Keratinocyte (primary cell): ENCODE results near the gene CFAP298. TPM values are rescaled to one million over a fixed set of nuclear protein-coding genes. Genes with fewer than 3 reads are reported as not detected.

Experiments
- DNase-seq: peaks from one replicate; pipeline ENCODE4 v3.0.0-alpha.2; 2011; ENCODE audit warnings: low read depth, missing footprints, low spot score
- FAIRE-seq: peaks from 2 replicates; lab custom pipeline; 2011; peaks lifted over from hg19 to GRCh38; lab: Jason Lieb, UNC
- H2AFZ ChIP-seq: 2 replicates; pipeline ENCODE4 v1.6.0; 2012; ENCODE audit warnings: low read length, control low read depth, inconsistent platforms; ENCODE audit not compliant: control insufficient read depth
- H3K27ac ChIP-seq: 2 replicates; pipeline ENCODE4 v1.5.1; 2011; ENCODE audit warnings: low read length; ENCODE audit not compliant: control insufficient read depth, insufficient read depth
- H3K27me3 ChIP-seq: 3 replicates; pipeline ENCODE4 v1.6.0; 2011; ENCODE audit warnings: low read length; ENCODE audit not compliant: control insufficient read depth, insufficient read depth; ENCODE audit errors: extremely low read depth
- H3K36me3 ChIP-seq, 2 experiments: 2 replicates in 1 of 2; 3 replicates in 1 of 2; pipeline ENCODE4 v1.5.1; 2011; ENCODE audit warnings: low read length in 2 of 2, mild to moderate bottlenecking in 1 of 2; ENCODE audit not compliant: control insufficient read depth in 2 of 2, insufficient read depth in 2 of 2; ENCODE audit errors: extremely low read depth in 1 of 2
- H3K4me1 ChIP-seq: 3 replicates; pipeline ENCODE4 v1.5.1; 2011; ENCODE audit warnings: low read length; ENCODE audit not compliant: control insufficient read depth, insufficient read depth; ENCODE audit errors: extremely low read depth
- H3K4me2 ChIP-seq: 3 replicates; pipeline ENCODE4 v1.6.0; 2011; ENCODE audit warnings: low read depth, low read length; ENCODE audit not compliant: control insufficient read depth, insufficient read depth; ENCODE audit errors: extremely low read depth
- H3K4me3 ChIP-seq, 3 experiments: fragments of 200-600 bp in 1 of 3; sonication (generic) in 1 of 3; 2 replicates in 2 of 3; 3 replicates in 1 of 3; pipeline ENCODE4 v1.5.1; 2011 to 2016; ENCODE audit warnings: low read length in 3 of 3, mild to moderate bottlenecking in 3 of 3, control low read depth in 2 of 3, inconsistent platforms in 1 of 3, low read depth in 1 of 3, mixed read lengths in 1 of 3, mixed run types in 1 of 3, moderate library complexity in 1 of 3; ENCODE audit not compliant: control insufficient read depth in 2 of 3, insufficient read depth in 2 of 3; ENCODE audit errors: extremely low read depth in 1 of 3
- H3K79me2 ChIP-seq: 2 replicates; pipeline ENCODE4 v1.6.0; 2012; ENCODE audit warnings: low read length; ENCODE audit not compliant: control insufficient read depth, insufficient read depth
- H3K9ac ChIP-seq: 3 replicates; pipeline ENCODE4 v1.6.0; 2011; ENCODE audit warnings: low read length; ENCODE audit not compliant: control insufficient read depth, insufficient read depth; ENCODE audit errors: extremely low read depth
- H3K9me1 ChIP-seq: 3 replicates; pipeline ENCODE4 v1.6.0; 2011; ENCODE audit warnings: low read length; ENCODE audit not compliant: control insufficient read depth, insufficient read depth; ENCODE audit errors: extremely low read depth
- H3K9me3 ChIP-seq: 2 replicates; pipeline ENCODE4 v1.5.1; 2012; ENCODE audit warnings: low read depth, low read length; ENCODE audit not compliant: control insufficient read depth
- H4K20me1 ChIP-seq: 3 replicates; pipeline ENCODE4 v1.6.0; 2011; ENCODE audit warnings: low read length; ENCODE audit not compliant: control insufficient read depth, insufficient read depth; ENCODE audit errors: extremely low read depth
- CTCF ChIP-seq, 3 experiments: IDR thresholded peaks in 1 of 3; conservative IDR thresholded peaks in 1 of 3; optimal IDR thresholded peaks in 1 of 3; 2 replicates in 2 of 3; 3 replicates in 1 of 3; pipeline versions ENCODE3 to v1.5.1; 2011; ENCODE audit warnings: low read length in 3 of 3, mild to moderate bottlenecking in 3 of 3, moderate library complexity in 2 of 3, control low read depth in 1 of 3, inconsistent platforms in 1 of 3; ENCODE audit not compliant: insufficient read depth in 2 of 3; ENCODE audit errors: extremely low read depth in 1 of 3
- EZH2 ChIP-seq: IDR thresholded peaks from one replicate; pipeline ENCODE4 v1.6.1; 2012; ENCODE audit warnings: inconsistent platforms, mild to moderate bottlenecking, low read length, moderate library complexity
- dilution Hi-C: fragments of 300-500 bp; cut with MboI; formaldehyde crosslinking; loops from one replicate; pipeline ENCODE4 v1.7.0; 2020; ENCODE audit warnings: low sequenced_read_pairs; ENCODE audit not compliant: extremely low pct_ligation_motif_present
- polyA plus RNA-seq, 5 experiments: library from polyadenylated mRNA; depleted of rRNA in 3 of 5; stranded (reverse) in 3 of 5; stranded (forward) in 1 of 5; unstranded in 1 of 5; fragments of >200 nt; gene quantifications; 1 replicate in 1 of 5; 2 replicates in 3 of 5; 3 replicates in 1 of 5; pipeline versions ENCODE4 v1.2.1 to v1.2.3, GENCODE V29; 2011 to 2012; ENCODE audit warnings: missing spikeins in 2 of 5, low read depth in 1 of 5, low replicate concordance in 1 of 5

The CFAP298 gene
- polyA plus RNA-seq, 1 donor (not counting 4 experiments of a cell fraction or from before 2014, with no cell fraction given) = 47.2 TPM

- H3K9me3 ChIP-seq = no peaks in the 10 kb centered on the region
- no peak overlapping the region for H3K27ac ChIP-seq
- H3K4me1 ChIP-seq = peaks cover 11% of the 10 kb centered on the region
- H3K9me1 ChIP-seq = no peaks in the 10 kb centered on the region
- dilution Hi-C loops = no loop called here
- no peaks in the 10 kb centered on the region for H3K79me2 ChIP-seq
- no peak overlapping the region for H2AFZ ChIP-seq
- no peak overlapping the region for H3K4me3 ChIP-seq
- TF ChIP-seq EZH2 = no peak
- TF ChIP-seq CTCF (optimal IDR thresholded peaks at IDR 0.05 in 1 of 3, IDR thresholded peaks at IDR 0.05 in 1 of 3, conservative IDR thresholded peaks at IDR 0.05 in 1 of 3; ENCODE audit: extremely low read depth in 1 of 3, insufficient read depth in 2 of 3, low read length in 3 of 3) = no peak
- no peaks in the 10 kb centered on the region for H4K20me1 ChIP-seq
- H3K9ac ChIP-seq = no peak overlapping the region
- no peak for DNase-seq
- H3K27me3 ChIP-seq = no peaks in the 10 kb centered on the region
- FAIRE-seq = no peak
- no peak overlapping the region for H3K4me2 ChIP-seq
- no peaks in the 10 kb centered on the region for H3K36me3 ChIP-seq
Observed at GRCh38 chr21:32576011-32576410, 36.2 kb downstream of the CFAP298 start.

- no peak overlapping the region for H3K27ac ChIP-seq
- no peaks in the 10 kb centered on the region for H3K27me3 ChIP-seq
- no peaks in the 10 kb centered on the region for H3K9me1 ChIP-seq
- dilution Hi-C loops = no loop called here
- no peak overlapping the region for H2AFZ ChIP-seq
- TF ChIP-seq EZH2 (no peak), CTCF (optimal IDR thresholded peaks at IDR 0.05 in 1 of 3, IDR thresholded peaks at IDR 0.05 in 1 of 3, conservative IDR thresholded peaks at IDR 0.05 in 1 of 3; ENCODE audit: extremely low read depth in 1 of 3, insufficient read depth in 2 of 3, low read length in 3 of 3) (no peak)
- no peak for DNase-seq
- H3K4me2 ChIP-seq = no peak overlapping the region
- H3K9ac ChIP-seq = no peak overlapping the region
- H3K36me3 ChIP-seq = no peaks in the 10 kb centered on the region
- no peaks in the 10 kb centered on the region for H3K79me2 ChIP-seq
- no peak overlapping the region for H3K4me3 ChIP-seq
- FAIRE-seq = no peak
- H3K9me3 ChIP-seq = no peaks in the 10 kb centered on the region
- no peaks in the 10 kb centered on the region for H4K20me1 ChIP-seq
- peaks cover 11% of the 10 kb centered on the region for H3K4me1 ChIP-seq
Observed at GRCh38 chr21:32574946-32575925, 36.9 kb downstream of the CFAP298 start.
